ENCODE results near the gene POR. TPM values are rescaled to one million over a fixed set of nuclear protein-coding genes. Genes with fewer than 3 reads are reported as not detected.
A peak's percentile ranks its signal among the peaks of the same experiment; 100 is the strongest.

The POR gene
- total and polyA plus RNA-seq, 2 of the 13 experiments (the other 11 are each of a cell fraction or from before 2014, with no cell fraction given), result 145 to 266 TPM

- TF ChIP-seq, protein P1, sequence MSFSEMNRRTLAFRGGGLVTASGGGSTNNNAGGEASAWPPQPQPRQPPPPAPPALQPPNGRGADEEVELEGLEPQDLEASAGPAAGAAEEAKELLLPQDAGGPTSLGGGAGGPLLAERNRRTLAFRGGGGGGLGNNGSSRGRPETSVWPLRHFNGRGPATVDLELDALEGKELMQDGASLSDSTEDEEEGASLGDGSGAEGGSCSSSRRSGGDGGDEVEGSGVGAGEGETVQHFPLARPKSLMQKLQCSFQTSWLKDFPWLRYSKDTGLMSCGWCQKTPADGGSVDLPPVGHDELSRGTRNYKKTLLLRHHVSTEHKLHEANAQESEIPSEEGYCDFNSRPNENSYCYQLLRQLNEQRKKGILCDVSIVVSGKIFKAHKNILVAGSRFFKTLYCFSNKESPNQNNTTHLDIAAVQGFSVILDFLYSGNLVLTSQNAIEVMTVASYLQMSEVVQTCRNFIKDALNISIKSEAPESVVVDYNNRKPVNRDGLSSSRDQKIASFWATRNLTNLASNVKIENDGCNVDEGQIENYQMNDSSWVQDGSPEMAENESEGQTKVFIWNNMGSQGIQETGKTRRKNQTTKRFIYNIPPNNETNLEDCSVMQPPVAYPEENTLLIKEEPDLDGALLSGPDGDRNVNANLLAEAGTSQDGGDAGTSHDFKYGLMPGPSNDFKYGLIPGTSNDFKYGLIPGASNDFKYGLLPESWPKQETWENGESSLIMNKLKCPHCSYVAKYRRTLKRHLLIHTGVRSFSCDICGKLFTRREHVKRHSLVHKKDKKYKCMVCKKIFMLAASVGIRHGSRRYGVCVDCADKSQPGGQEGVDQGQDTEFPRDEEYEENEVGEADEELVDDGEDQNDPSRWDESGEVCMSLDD (CRISPR knock-in tag; IDR thresholded peaks at IDR 0.05; ENCODE audit: borderline replicate concordance), result peak; percentile 80
- no peak for TF ChIP-seq ZNF878 (CRISPR knock-in tag; IDR thresholded peaks at IDR 0.05)
- no peak for TF ChIP-seq TERF1 (CRISPR knock-in tag; IDR thresholded peaks at IDR 0.05)
- 0 out of 2 replicates have a peak, but pooled peaks have one; percentile 26 for TF ChIP-seq ZNF850 (CRISPR knock-in tag; conservative IDR thresholded peaks at IDR 0.05)
- 0 out of 2 replicates have a peak, but pooled peaks have one; percentile 20 for TF ChIP-seq HNRNPL (IDR thresholded peaks at IDR 0.05; ENCODE audit: low read depth, low read length)
- TF ChIP-seq SCMH1 (CRISPR knock-in tag; IDR thresholded peaks at IDR 0.05; ENCODE audit: borderline replicate concordance), result no peak
- TF ChIP-seq IRF2 (CRISPR knock-in tag; IDR thresholded peaks at IDR 0.05), result 0 out of 2 replicates have a peak, but pooled peaks have one; percentile 10
- TF ChIP-seq NONO (IDR thresholded peaks at IDR 0.05), result no peak
- TF ChIP-seq NONO (CRISPR knock-in tag; conservative IDR thresholded peaks at IDR 0.05), result no peak
- peak; percentile 29; the same call in 1 of the 2 replicates for TF ChIP-seq NR2F6 (IDR thresholded peaks at IDR 0.05)
- TF ChIP-seq NR2F6 (CRISPR knock-in tag; IDR thresholded peaks at IDR 0.05), result peak; percentile 32; the same call in 1 of the 2 replicates
- peak; percentile 64 for TF ChIP-seq HNF4A (CRISPR knock-in tag; IDR thresholded peaks at IDR 0.05)
- peak; percentile 32; the same call in 1 of the 2 replicates for TF ChIP-seq SP4 (CRISPR knock-in tag; IDR thresholded peaks at IDR 0.05)
- peak; percentile 23; the same call in 1 of the 2 replicates for TF ChIP-seq SOX5 (CRISPR knock-in tag; IDR thresholded peaks at IDR 0.05; ENCODE audit: borderline replicate concordance)
- peak; percentile 93 for TF ChIP-seq PATZ1 (CRISPR knock-in tag; IDR thresholded peaks at IDR 0.05)
- no peak for TF ChIP-seq MIER3 (CRISPR knock-in tag; IDR thresholded peaks at IDR 0.05; ENCODE audit: borderline replicate concordance)
- TF ChIP-seq ZNF34 (CRISPR knock-in tag; IDR thresholded peaks at IDR 0.05; ENCODE audit: borderline replicate concordance), result no peak
- TF ChIP-seq, protein P2, sequence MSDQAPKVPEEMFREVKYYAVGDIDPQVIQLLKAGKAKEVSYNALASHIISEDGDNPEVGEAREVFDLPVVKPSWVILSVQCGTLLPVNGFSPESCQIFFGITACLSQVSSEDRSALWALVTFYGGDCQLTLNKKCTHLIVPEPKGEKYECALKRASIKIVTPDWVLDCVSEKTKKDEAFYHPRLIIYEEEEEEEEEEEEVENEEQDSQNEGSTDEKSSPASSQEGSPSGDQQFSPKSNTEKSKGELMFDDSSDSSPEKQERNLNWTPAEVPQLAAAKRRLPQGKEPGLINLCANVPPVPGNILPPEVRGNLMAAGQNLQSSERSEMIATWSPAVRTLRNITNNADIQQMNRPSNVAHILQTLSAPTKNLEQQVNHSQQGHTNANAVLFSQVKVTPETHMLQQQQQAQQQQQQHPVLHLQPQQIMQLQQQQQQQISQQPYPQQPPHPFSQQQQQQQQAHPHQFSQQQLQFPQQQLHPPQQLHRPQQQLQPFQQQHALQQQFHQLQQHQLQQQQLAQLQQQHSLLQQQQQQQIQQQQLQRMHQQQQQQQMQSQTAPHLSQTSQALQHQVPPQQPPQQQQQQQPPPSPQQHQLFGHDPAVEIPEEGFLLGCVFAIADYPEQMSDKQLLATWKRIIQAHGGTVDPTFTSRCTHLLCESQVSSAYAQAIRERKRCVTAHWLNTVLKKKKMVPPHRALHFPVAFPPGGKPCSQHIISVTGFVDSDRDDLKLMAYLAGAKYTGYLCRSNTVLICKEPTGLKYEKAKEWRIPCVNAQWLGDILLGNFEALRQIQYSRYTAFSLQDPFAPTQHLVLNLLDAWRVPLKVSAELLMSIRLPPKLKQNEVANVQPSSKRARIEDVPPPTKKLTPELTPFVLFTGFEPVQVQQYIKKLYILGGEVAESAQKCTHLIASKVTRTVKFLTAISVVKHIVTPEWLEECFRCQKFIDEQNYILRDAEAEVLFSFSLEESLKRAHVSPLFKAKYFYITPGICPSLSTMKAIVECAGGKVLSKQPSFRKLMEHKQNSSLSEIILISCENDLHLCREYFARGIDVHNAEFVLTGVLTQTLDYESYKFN (CRISPR knock-in tag; conservative IDR thresholded peaks at IDR 0.05), result peak; percentile 15; the same call in 1 of the 2 replicates
- TF ChIP-seq TAF1 (CRISPR knock-in tag; IDR thresholded peaks at IDR 0.05), result no peak
- TF ChIP-seq RARA (CRISPR knock-in tag; IDR thresholded peaks at IDR 0.05), result peak; percentile 43; the same call in 1 of the 2 replicates
These were observed 631 bp downstream of the POR start (continued) for GRCh38 chr7:75915416-75916156.
